DOHH2 (cell line): Measurements from ENCODE around the gene COL4A1.

Experiments
- H3F3A ChIP-seq: fragments of 200-600 bp; sonication (generic), shearing (Covaris generic); 2 replicates; pipeline ENCODE4 v1.6.0; 2016; ENCODE audit warnings: antibody characterized with exemption, mild to moderate bottlenecking; ENCODE audit not compliant: control insufficient read depth, insufficient read depth
- H3K27ac ChIP-seq: fragments of 200-600 bp; sonication (generic); 2 replicates; pipeline ENCODE4 v1.5.1; 2014; ENCODE audit warnings: low read depth, mild to moderate bottlenecking, low read length, moderate library complexity
- H3K27me3 ChIP-seq: fragments of 200-600 bp; sonication (generic); 2 replicates; pipeline ENCODE4 v1.6.1; 2014; ENCODE audit warnings: mild to moderate bottlenecking, low read length, mixed read lengths; ENCODE audit not compliant: control insufficient read depth
- H3K36me3 ChIP-seq: fragments of 200-600 bp; sonication (generic); 2 replicates; pipeline ENCODE4 v1.6.1; 2014; ENCODE audit warnings: mild to moderate bottlenecking, low read length, moderate library complexity, mixed read lengths; ENCODE audit not compliant: control insufficient read depth
- H3K4me1 ChIP-seq: fragments of 200-600 bp; sonication (generic); 2 replicates; pipeline ENCODE4 v1.6.1; 2014; ENCODE audit warnings: mild to moderate bottlenecking, low read length, mixed read lengths; ENCODE audit not compliant: control insufficient read depth
- H3K4me2 ChIP-seq: fragments of 200-600 bp; sonication (generic); 2 replicates; pipeline ENCODE4 v1.6.0; 2014; ENCODE audit warnings: mild to moderate bottlenecking, low read length, moderate library complexity
- H3K4me3 ChIP-seq: fragments of 200-600 bp; sonication (generic); 2 replicates; pipeline ENCODE4 v1.5.1; 2014; ENCODE audit warnings: mild to moderate bottlenecking, low read length, mixed read lengths
- H3K79me2 ChIP-seq: fragments of 200-600 bp; sonication (generic); 2 replicates; pipeline ENCODE4 v1.6.1; 2014; ENCODE audit warnings: mild to moderate bottlenecking, low read length, mixed read lengths; ENCODE audit not compliant: control insufficient read depth
- H3K9me2 ChIP-seq: fragments of 200-600 bp; sonication (generic); replicated peaks from 2 replicates; pipeline ENCODE4 v1.6.1; 2014; ENCODE audit warnings: mild to moderate bottlenecking, low read length, mixed read lengths; ENCODE audit not compliant: control insufficient read depth
- H3K9me3 ChIP-seq: fragments of 200-600 bp; sonication (generic); 2 replicates; pipeline ENCODE4 v1.6.1; 2014; ENCODE audit warnings: antibody characterized with exemption, low read length, mixed read lengths; ENCODE audit not compliant: control insufficient read depth, insufficient read depth
- H4K20me1 ChIP-seq: fragments of 200-600 bp; sonication (generic); 2 replicates; pipeline ENCODE4 v1.6.0; 2014; ENCODE audit warnings: low read depth, mild to moderate bottlenecking, antibody characterized with exemption, low read length, moderate library complexity; ENCODE audit not compliant: control insufficient read depth, insufficient read depth
- EZH2phosphoT487 ChIP-seq: fragments of 200-600 bp; sonication (generic); IDR thresholded peaks from 2 replicates; pipeline ENCODE4 v1.6.1; 2017; ENCODE audit warnings: borderline replicate concordance, mild to moderate bottlenecking, antibody characterized with exemption, low read length, moderate library complexity, mixed read lengths
- TF ChIP-seq, protein P1 (sequence below): fragments of 200-600 bp; sonication (generic); IDR thresholded peaks from one replicate; pipeline ENCODE4 v1.5.1; 2014; ENCODE audit warnings: antibody characterized with exemption, mild to moderate bottlenecking, low read depth, low read length; ENCODE audit not compliant: poor library complexity, severe bottlenecking

COL4A1 gene

DNA sequence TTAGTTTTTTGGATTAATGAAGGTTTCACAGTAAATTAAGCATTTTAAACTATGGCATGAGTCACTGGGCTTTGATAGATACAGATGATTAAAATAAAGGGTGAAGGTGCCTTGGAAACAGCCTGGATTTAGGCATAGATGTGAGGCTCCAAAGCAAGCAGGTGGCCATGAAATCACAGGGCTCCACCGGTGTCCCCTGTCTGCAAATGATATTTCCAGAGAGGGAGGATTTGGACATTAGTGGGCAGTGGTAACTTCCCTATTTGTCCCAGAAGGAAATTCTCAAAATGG lies 127.2 kb downstream of the COL4A1 start:
- no peaks in the 10 kb centered on the region for H3K36me3 ChIP-seq
- no peaks in the 10 kb centered on the region for H3F3A ChIP-seq
- H3K9me3 ChIP-seq, result no peaks in the 10 kb centered on the region
- no peaks in the 10 kb centered on the region for H3K79me2 ChIP-seq
- H3K27ac ChIP-seq, result no peak overlapping the region
- no peaks in the 10 kb centered on the region for H3K4me1 ChIP-seq
- no peaks in the 10 kb centered on the region for H3K27me3 ChIP-seq
- TF ChIP-seq, protein P1, sequence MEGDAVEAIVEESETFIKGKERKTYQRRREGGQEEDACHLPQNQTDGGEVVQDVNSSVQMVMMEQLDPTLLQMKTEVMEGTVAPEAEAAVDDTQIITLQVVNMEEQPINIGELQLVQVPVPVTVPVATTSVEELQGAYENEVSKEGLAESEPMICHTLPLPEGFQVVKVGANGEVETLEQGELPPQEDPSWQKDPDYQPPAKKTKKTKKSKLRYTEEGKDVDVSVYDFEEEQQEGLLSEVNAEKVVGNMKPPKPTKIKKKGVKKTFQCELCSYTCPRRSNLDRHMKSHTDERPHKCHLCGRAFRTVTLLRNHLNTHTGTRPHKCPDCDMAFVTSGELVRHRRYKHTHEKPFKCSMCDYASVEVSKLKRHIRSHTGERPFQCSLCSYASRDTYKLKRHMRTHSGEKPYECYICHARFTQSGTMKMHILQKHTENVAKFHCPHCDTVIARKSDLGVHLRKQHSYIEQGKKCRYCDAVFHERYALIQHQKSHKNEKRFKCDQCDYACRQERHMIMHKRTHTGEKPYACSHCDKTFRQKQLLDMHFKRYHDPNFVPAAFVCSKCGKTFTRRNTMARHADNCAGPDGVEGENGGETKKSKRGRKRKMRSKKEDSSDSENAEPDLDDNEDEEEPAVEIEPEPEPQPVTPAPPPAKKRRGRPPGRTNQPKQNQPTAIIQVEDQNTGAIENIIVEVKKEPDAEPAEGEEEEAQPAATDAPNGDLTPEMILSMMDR, result no peak
- no peak for TF ChIP-seq EZH2phosphoT487
- H3K4me2 ChIP-seq, result no peak overlapping the region
- H4K20me1 ChIP-seq, result no peaks in the 10 kb centered on the region
- H3K4me3 ChIP-seq, result no peak overlapping the region
- H3K9me2 ChIP-seq, result no peaks in the 10 kb centered on the region

DNA sequence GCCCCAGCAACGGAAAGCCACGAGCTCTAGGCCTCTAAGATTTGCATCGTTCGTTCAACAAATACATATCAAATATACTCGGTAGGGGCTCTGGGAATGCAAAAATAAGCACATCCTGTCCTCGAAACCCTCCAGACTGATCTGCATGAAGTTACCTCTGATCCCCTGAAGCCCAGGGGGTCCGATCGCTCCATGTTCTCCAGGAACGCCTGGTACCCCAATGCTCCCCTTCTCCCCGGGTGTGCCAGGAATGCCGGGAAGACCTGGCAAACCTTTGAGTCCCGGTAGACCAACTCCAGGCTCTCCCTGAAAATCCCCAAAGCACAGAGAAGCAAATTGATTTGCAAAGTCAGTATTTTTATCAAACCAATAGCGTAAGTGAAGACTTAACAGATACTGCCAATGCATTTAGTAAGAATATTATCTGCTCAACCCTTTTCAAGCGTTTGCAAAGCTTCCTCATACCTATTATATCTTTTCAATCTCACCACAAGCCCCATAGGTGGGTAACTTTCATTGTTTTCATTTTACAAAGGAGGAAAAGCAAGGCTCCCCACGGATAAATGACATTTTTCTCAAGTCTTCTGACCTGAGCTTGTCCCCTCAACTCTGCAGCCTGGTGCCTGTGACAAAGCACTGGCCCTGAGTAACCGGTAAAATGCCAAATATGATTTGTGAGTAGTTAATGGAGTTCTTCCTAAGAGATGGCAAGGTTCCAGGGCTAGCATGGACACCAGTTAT lies 127.7 kb downstream of the COL4A1 start:
- no peak overlapping the region for H3K27ac ChIP-seq
- no peaks in the 10 kb centered on the region for H3K79me2 ChIP-seq
- H3K4me2 ChIP-seq, result no peak overlapping the region
- no peaks in the 10 kb centered on the region for H3K9me3 ChIP-seq
- no peak overlapping the region for H3K4me3 ChIP-seq
- H3K27me3 ChIP-seq, result no peaks in the 10 kb centered on the region
- TF ChIP-seq, protein P1, result no peak
- TF ChIP-seq EZH2phosphoT487, result no peak
- H4K20me1 ChIP-seq, result no peaks in the 10 kb centered on the region
- H3K36me3 ChIP-seq, result no peaks in the 10 kb centered on the region
- no peaks in the 10 kb centered on the region for H3K4me1 ChIP-seq
- no peaks in the 10 kb centered on the region for H3F3A ChIP-seq
- no peaks in the 10 kb centered on the region for H3K9me2 ChIP-seq

DNA sequence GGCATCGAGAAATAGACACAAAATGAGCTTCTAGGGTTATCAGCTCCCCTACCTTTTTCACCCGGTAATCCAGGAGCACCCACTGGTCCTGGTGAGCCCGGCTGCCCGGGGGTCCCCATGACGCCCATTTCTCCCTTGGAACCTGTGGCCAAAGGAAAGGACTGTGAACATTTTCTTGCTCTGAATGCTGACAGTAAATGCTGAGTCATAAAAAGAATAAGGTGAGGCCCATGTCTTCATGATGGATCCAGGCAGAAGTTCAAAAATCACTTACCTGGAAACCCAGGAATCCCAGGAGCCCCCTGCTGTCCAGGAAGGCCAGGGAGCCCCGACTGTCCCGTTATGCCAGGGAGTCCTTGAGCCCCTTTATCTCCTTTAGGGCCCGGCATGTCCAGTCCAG lies 129.2 kb downstream of the COL4A1 start:
- H3F3A ChIP-seq, result no peaks in the 10 kb centered on the region
- no peaks in the 10 kb centered on the region for H3K4me1 ChIP-seq
- H3K79me2 ChIP-seq, result no peaks in the 10 kb centered on the region
- H3K9me3 ChIP-seq, result no peaks in the 10 kb centered on the region
- no peak overlapping the region for H3K27ac ChIP-seq
- no peak overlapping the region for H3K4me3 ChIP-seq
- no peaks in the 10 kb centered on the region for H3K27me3 ChIP-seq
- no peaks in the 10 kb centered on the region for H3K36me3 ChIP-seq
- no peak for TF ChIP-seq EZH2phosphoT487
- TF ChIP-seq, protein P1, result no peak
- H3K4me2 ChIP-seq, result no peak overlapping the region
- H4K20me1 ChIP-seq, result no peaks in the 10 kb centered on the region
- no peaks in the 10 kb centered on the region for H3K9me2 ChIP-seq
